Femur (tissue), 1 donor: ENCODE results near the gene DUSP2.

Experiments used
- DNase-seq: peaks from one replicate; pipeline ENCODE4 v3.0.0-alpha.2; 2017

Gene DUSP2

GRCh38 chr2:96113367-96113677 is 31.9 kb downstream of the DUSP2 start:
- no peak for DNase-seq

GRCh38 chr2:96112501-96113366 is 32.5 kb downstream of the DUSP2 start:
- DNase-seq: no peak

GRCh38 chr2:96111823-96112500 is 33.3 kb downstream of the DUSP2 start:
- no peak for DNase-seq

GRCh38 chr2:96111257-96111640 is 34.0 kb downstream of the DUSP2 start:
- no peak for DNase-seq

GRCh38 chr2:96110621-96111256 is 34.5 kb downstream of the DUSP2 start:
- DNase-seq: no peak

GRCh38 chr2:96109931-96110511 is 35.2 kb downstream of the DUSP2 start:
- no peak for DNase-seq

- DNase-seq: no peak
Observed at GRCh38 chr2:96109361-96109680, 35.9 kb downstream of the DUSP2 start.

- peak; percentile 81 for DNase-seq
Observed at GRCh38 chr2:96108541-96109360, 36.5 kb downstream of the DUSP2 start.

- no peak for DNase-seq
Observed at GRCh38 chr2:96108151-96108540, 37.1 kb downstream of the DUSP2 start.

- no peak for DNase-seq
Observed at GRCh38 chr2:96107708-96108065, 37.6 kb downstream of the DUSP2 start.

GRCh38 chr2:96106991-96107707 is 38.1 kb downstream of the DUSP2 start:
- DNase-seq: no peak

- no peak for DNase-seq
Observed at GRCh38 chr2:96105994-96106715, 39.1 kb downstream of the DUSP2 start.

GRCh38 chr2:96105152-96105915 is 39.9 kb downstream of the DUSP2 start:
- DNase-seq: no peak

- DNase-seq: no peak
Observed at GRCh38 chr2:96104487-96104861, 40.8 kb downstream of the DUSP2 start.

- DNase-seq: peak; percentile 16
Observed at GRCh38 chr2:96103761-96104486, 41.3 kb downstream of the DUSP2 start.

- DNase-seq: no peak
Observed at GRCh38 chr2:96103187-96103601, 42.0 kb downstream of the DUSP2 start.

GRCh38 chr2:96102596-96103186 is 42.5 kb downstream of the DUSP2 start:
- DNase-seq: no peak

GRCh38 chr2:96100893-96101304 is 44.3 kb downstream of the DUSP2 start:
- DNase-seq: peak; percentile 13
